HepG2 (cell line): ENCODE data around the gene CD9. TPM values are rescaled to one million over a fixed set of nuclear protein-coding genes. Genes with fewer than 3 reads are reported as not detected.

Experiments
- ATAC-seq: fragments of 200-7000 bp; cut with Tn5 transposase; 3 replicates; pipeline ENCODE4 v1.9.1; 2020; ENCODE audit warnings: mild to moderate bottlenecking, moderate library complexity
- BruUV-seq: library from RNA; stranded (reverse); fragments of 400-500 nt; replicated peaks from 2 replicates; lab custom pipeline; 2021; lab: Mats Ljungman, UMichigan
- CTCF ChIA-PET: fragments of 300-600 bp; formaldehyde crosslinking; extraction: SDS; loops from one replicate; lab custom pipeline; 2021; ENCODE audit warnings: low total read pairs, inconsistent platforms, low intra/inter-chr PET ratio; lab: Yijun Ruan, JAX
- POLR2A ChIA-PET: fragments of 350-600 bp; sonication (Branson Sonifier 250); formaldehyde crosslinking; loops from one replicate; lab custom pipeline; 2020; ENCODE audit warnings: antibody characterized with exemption, inconsistent platforms; lab: Yijun Ruan, JAX
- DNase-seq: peaks from one replicate; pipeline ENCODE4 v3.0.0-alpha.2; 2015; ENCODE audit warnings: low spot score
- FAIRE-seq: peaks from 3 replicates; lab custom pipeline; 2011; peaks lifted over from hg19 to GRCh38; lab: Jason Lieb, UNC
- H2AFZ ChIP-seq: one replicate; pipeline ENCODE4 v1.6.1; 2011; ENCODE audit warnings: low read length, inconsistent platforms
- H3K27ac ChIP-seq: fragments of 300-600 bp; 3 replicates; pipeline ENCODE4 v1.8.0; 2011; ENCODE audit warnings: mixed run types, mild to moderate bottlenecking, mixed read lengths, low read length, inconsistent platforms; ENCODE audit not compliant: insufficient read depth; ENCODE audit errors: extremely low read length
- H3K27me3 ChIP-seq, 2 experiments: fragments of 200-600 bp in 1 of 2; 2 replicates in 1 of 2; 3 replicates in 1 of 2; pipeline versions ENCODE4 v1.6.0 to v1.8.0; 2011; ENCODE audit warnings: low read length in 2 of 2, mild to moderate bottlenecking in 2 of 2, moderate library complexity in 2 of 2, inconsistent platforms in 1 of 2; ENCODE audit not compliant: insufficient read depth in 2 of 2, control insufficient read depth in 1 of 2
- H3K36me3 ChIP-seq, 2 experiments: fragments of 200-600 bp in 1 of 2; replicated peaks in 1 of 2; 2 replicates in 1 of 2; 3 replicates in 1 of 2; pipeline versions ENCODE4 v1.5.1 to v1.8.0; 2011; ENCODE audit warnings: low read length in 2 of 2, inconsistent platforms in 1 of 2; ENCODE audit not compliant: insufficient read depth in 2 of 2, control insufficient read depth in 1 of 2
- H3K4me1 ChIP-seq: 2 replicates; pipeline ENCODE4 v1.5.1; 2012; ENCODE audit warnings: low read length, inconsistent platforms; ENCODE audit not compliant: insufficient read depth
- H3K4me2 ChIP-seq: 2 replicates; pipeline ENCODE4 v1.6.0; 2011; ENCODE audit warnings: low read depth, low read length, inconsistent platforms
- H3K4me3 ChIP-seq, 3 experiments: fragments of 200-600 bp in 1 of 3; sonication (generic), shearing (Covaris generic) in 1 of 3; replicated peaks in 1 of 3; 2 replicates each; pipeline ENCODE4 v1.5.1; 2011 to 2016; ENCODE audit warnings: low read length in 3 of 3, inconsistent platforms in 2 of 3, low read depth in 2 of 3, mild to moderate bottlenecking in 2 of 3, control low read depth in 1 of 3, mixed read lengths in 1 of 3; ENCODE audit not compliant: insufficient read depth in 1 of 3
- H3K79me2 ChIP-seq: one replicate; pipeline ENCODE4 v1.6.1; 2011; ENCODE audit warnings: low read length, inconsistent platforms; ENCODE audit not compliant: insufficient read depth
- H3K9ac ChIP-seq: 2 replicates; pipeline ENCODE4 v1.6.0; 2011; ENCODE audit warnings: mild to moderate bottlenecking, low read depth, low read length, inconsistent platforms; ENCODE audit not compliant: insufficient read depth
- H3K9me3 ChIP-seq: 2 replicates; pipeline ENCODE4 v1.5.1; 2012; ENCODE audit warnings: mild to moderate bottlenecking, low read length
- H4K20me1 ChIP-seq: 2 replicates; pipeline ENCODE4 v1.6.0; 2011; ENCODE audit warnings: inconsistent platforms, mild to moderate bottlenecking, low read length, moderate library complexity; ENCODE audit not compliant: insufficient read depth
- AGO1 ChIP-seq: fragments of 200-400 bp; formaldehyde crosslinking; IDR thresholded peaks from 2 replicates; pipeline ENCODE4 v1.6.1; 2017; ENCODE audit warnings: mild to moderate bottlenecking, low read depth, low read length, moderate library complexity; ENCODE audit not compliant: poor library complexity, severe bottlenecking
- MEIS2 ChIP-seq: sonication (generic); formaldehyde crosslinking; IDR thresholded peaks from 2 replicates; pipeline ENCODE4 v1.9.0; 2021; ENCODE audit warnings: mild to moderate bottlenecking, missing genetic modification reagents
- NFAT5 ChIP-seq: sonication (generic); formaldehyde crosslinking; IDR thresholded peaks from 2 replicates; pipeline ENCODE4 v1.4.0; 2020; ENCODE audit warnings: missing genetic modification reagents
- NR0B2 ChIP-seq: sonication (generic); formaldehyde crosslinking; IDR thresholded peaks from 2 replicates; pipeline ENCODE4 v1.4.0; 2020; ENCODE audit warnings: mild to moderate bottlenecking, missing genetic modification reagents
- RBFOX2 ChIP-seq: fragments of 200-400 bp; formaldehyde crosslinking; IDR thresholded peaks from 2 replicates; pipeline ENCODE4 v1.6.1; 2017; ENCODE audit warnings: low read depth, mild to moderate bottlenecking, low read length
- SMYD3 ChIP-seq: sonication (generic); formaldehyde crosslinking; IDR thresholded peaks from 2 replicates; pipeline ENCODE4 v1.8.1; 2023; ENCODE audit warnings: mild to moderate bottlenecking, missing genetic modification reagents
- TARDBP ChIP-seq: sonication (generic); formaldehyde crosslinking; IDR thresholded peaks from 2 replicates; pipeline ENCODE4 v1.8.0; 2022; ENCODE audit warnings: mild to moderate bottlenecking, missing genetic modification reagents
- ZBTB38 ChIP-seq: sonication (generic); formaldehyde crosslinking; IDR thresholded peaks from 2 replicates; pipeline ENCODE4 v1.5.1; 2020; ENCODE audit warnings: mild to moderate bottlenecking, missing genetic modification reagents
- ZHX1 ChIP-seq: sonication (generic); formaldehyde crosslinking; IDR thresholded peaks from 2 replicates; pipeline ENCODE4 v1.8.1; 2022; ENCODE audit warnings: low read depth, mild to moderate bottlenecking, missing genetic modification reagents
- ZNF121 ChIP-seq: sonication (generic); formaldehyde crosslinking; IDR thresholded peaks from 2 replicates; pipeline ENCODE4 v1.5.0; 2020; ENCODE audit warnings: mild to moderate bottlenecking, missing genetic modification reagents
- ZNF512 ChIP-seq: sonication (generic); formaldehyde crosslinking; IDR thresholded peaks from 2 replicates; pipeline ENCODE4 v1.4.0; 2020; ENCODE audit warnings: mild to moderate bottlenecking, missing genetic modification reagents
- ZNF776 ChIP-seq: sonication (generic); formaldehyde crosslinking; IDR thresholded peaks from 2 replicates; pipeline ENCODE4 v1.4.0; 2020; ENCODE audit warnings: mild to moderate bottlenecking, missing genetic modification reagents
- ZNF841 ChIP-seq: sonication (generic); formaldehyde crosslinking; IDR thresholded peaks from 2 replicates; pipeline ENCODE4 v1.8.1; 2023; ENCODE audit warnings: missing genetic modification reagents, borderline replicate concordance
- ZSCAN31 ChIP-seq: sonication (generic); formaldehyde crosslinking; IDR thresholded peaks from 2 replicates; pipeline ENCODE4 v1.5.0; 2020; ENCODE audit warnings: low read depth, mild to moderate bottlenecking, missing genetic modification reagents
- WGBS: methylation state at CpG from one replicate; pipeline ENCODE4 v1.1.6; 2017; ENCODE audit warnings: low lambda C conversion rate; 5-methylcytosine and 5-hydroxymethylcytosine counted together
- in situ Hi-C: cut with HindIII; loops from 2 replicates; pipeline ENCODE4 v1.10.0; 2017; ENCODE audit warnings: low pct_unique_long_range_greater_than_20kb; ENCODE audit not compliant: extremely low pct_ligation_motif_present
- intact Hi-C: fragments of 100-400 bp; cut with micrococcal nuclease; formaldehyde crosslinking; loops from one replicate; pipeline ENCODE4 v1.10.0; 2022; ENCODE audit not compliant: unreplicated experiment
- polyA plus RNA-seq, 8 experiments: library from polyadenylated mRNA; depleted of rRNA in 3 of 8; stranded (reverse) in 7 of 8; unstranded in 1 of 8; fragments of >200 nt; fragmentation: Illumina TruSeq in 4 of 8; extraction: Trizol in 4 of 8; gene quantifications; 2 replicates each; pipeline versions ENCODE4 v1.2.1 to v1.2.3, GENCODE V29; 2011 to 2016; ENCODE audit warnings: low read depth in 4 of 8, missing spikeins in 1 of 8, mixed read lengths in 1 of 8; ENCODE audit not compliant: insufficient read depth in 1 of 8
- total RNA-seq, 5 experiments: library from RNA; depleted of rRNA; stranded (reverse); fragments of >200 nt; fragmentation: Illumina TruSeq; extraction: Trizol; gene quantifications; 2 replicates each; pipeline ENCODE4 v1.2.3, GENCODE V29; 2016; ENCODE audit warnings: low read depth in 1 of 5

The CD9 gene
- total and polyA plus RNA-seq, 2 of the 13 experiments (the other 11 are each of a cell fraction or from before 2014, with no cell fraction given), result 5.8 to 38.3 TPM

GRCh38 chr12:6198051-6198450 is 2.1 kb upstream of the CD9 start:
- H3K9ac ChIP-seq, result no peak overlapping the region
- peaks cover 9 to 42% of the 10 kb centered on the region in 2 experiments for H3K27me3 ChIP-seq
- TF ChIP-seq SMYD3 (no peak), NFAT5 (no peak), ZNF512 (CRISPR knock-in tag) (no peak), ZNF776 (CRISPR knock-in tag) (no peak), ZBTB38 (CRISPR knock-in tag) (no peak), NR0B2 (CRISPR knock-in tag) (no peak), ZNF121 (CRISPR knock-in tag) (no peak), MEIS2 (no peak), TARDBP (CRISPR knock-in tag) (no peak), ZSCAN31 (CRISPR knock-in tag) (no peak), AGO1 (no peak), ZNF841 (no peak), ZHX1 (CRISPR knock-in tag) (no peak), RBFOX2 (no peak)
- WGBS, result 21% methylated on average over 7 of the region's 7 CpGs
- H3K79me2 ChIP-seq, result no peaks in the 10 kb centered on the region
- peaks cover 74% of the 10 kb centered on the region for H3K4me1 ChIP-seq
- ChIA-PET POLR2A (interaction anchor here (1.1 to 1.5 kb wide), 2 partner anchors 10 to 16 kb away, joined by 4 read pairs; no protein-coding TSS in a partner anchor), CTCF (interaction anchor here (3.4 kb wide), 1 partner anchor 81 kb away, joined by 29 read pairs; no protein-coding TSS in a partner anchor)
- intact Hi-C loops, result no loop called here
- ATAC-seq (no peak), DNase-seq (no peak), FAIRE-seq (no peak)
- H2AFZ ChIP-seq, result no peak overlapping the region
- H3K36me3 ChIP-seq, result no peaks in the 10 kb centered on the region
- no peaks in the 10 kb centered on the region for H3K9me3 ChIP-seq
- no peaks in the 10 kb centered on the region for H4K20me1 ChIP-seq
- no TSS peak for BruUV-seq
- H3K27ac ChIP-seq, result no peak overlapping the region
- H3K4me2 ChIP-seq, result peak overlapping the region; percentile 49
- H3K4me3 ChIP-seq, result no peak overlapping the region
- in situ Hi-C loops, result loop anchor here (5.0 kb wide), 2 partner anchors 34 to 79 kb away; no protein-coding TSS in a partner anchor
